Measurements from ENCODE around the gene PSME2. TPM values are rescaled to one million over a fixed set of nuclear protein-coding genes. Genes with fewer than 3 reads are reported as not detected.
A peak's percentile ranks its signal among the peaks of the same experiment; 100 is the strongest.

Gene PSME2
- total and polyA plus RNA-seq, 10 of the 15 experiments (the other 5 are each of a cell fraction or from before 2014, with no cell fraction given) = 510 to 3,542 (median 913) TPM

DNA sequence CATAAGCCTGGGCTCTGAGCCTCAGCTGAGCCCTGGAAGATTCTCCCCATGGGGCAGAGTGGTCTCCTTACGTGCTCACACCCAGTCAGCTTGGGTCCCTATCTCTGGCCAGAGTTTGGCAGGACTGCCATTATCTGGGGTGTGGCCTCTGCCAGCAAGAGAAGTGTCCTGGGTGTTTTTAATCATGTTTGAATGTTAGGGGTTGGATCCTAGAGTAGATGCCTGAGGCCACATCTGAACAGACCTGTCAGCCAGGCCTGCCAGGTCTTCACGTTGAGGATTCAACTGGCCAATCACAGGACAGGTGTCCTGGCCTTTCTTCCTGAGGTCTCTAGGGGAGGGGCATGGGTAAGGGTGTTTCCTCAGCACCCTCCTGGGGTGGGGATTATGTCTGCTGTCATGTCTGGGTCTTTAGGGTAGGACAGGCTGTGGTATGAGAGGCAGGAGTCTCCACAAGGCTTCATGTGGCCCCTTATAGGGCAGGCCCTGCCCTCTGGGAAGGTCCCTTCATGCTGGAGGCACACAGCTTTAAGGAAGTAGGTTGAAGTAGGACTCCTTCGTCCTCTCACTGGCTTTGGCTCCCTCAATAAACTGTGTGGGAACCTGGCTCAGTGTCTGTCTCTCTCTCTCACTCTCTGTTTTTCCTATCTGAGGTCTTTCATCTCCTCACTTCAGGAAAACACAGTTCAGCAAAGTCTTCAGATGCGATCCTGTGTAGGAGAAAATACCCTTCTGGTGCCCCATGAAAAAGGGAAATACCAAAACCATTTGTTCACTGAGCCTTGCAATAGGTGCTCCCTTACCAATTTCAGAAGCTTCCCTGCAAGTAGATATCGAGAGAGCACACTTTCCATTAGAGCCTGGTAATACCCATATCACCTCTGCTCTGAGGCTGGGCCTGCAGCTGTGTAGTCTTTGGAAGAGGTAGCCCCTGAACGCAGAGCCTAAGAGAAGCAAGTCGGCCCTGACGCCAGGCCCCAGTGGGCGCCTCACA, 22.7 kb downstream of the PSME2 start:
- no TSS peak for BruUV-seq (replicated peaks)
- TF ChIP-seq ZNF217 (IDR thresholded peaks at IDR 0.05) (no peak), POLR2AphosphoS2 (IDR thresholded peaks at IDR 0.05; ENCODE audit: low read depth, low read length) (no peak), SRF (IDR thresholded peaks at IDR 0.05; ENCODE audit: low read depth in 2 of 2, low read length in 2 of 2) (no peak), IKZF2 (IDR thresholded peaks at IDR 0.05) (peak; percentile 56 to 64; a peak in 3 of 4 replicates), CHD4 (IDR thresholded peaks at IDR 0.05) (no peak)
- TF ChIP-seq, protein P1, sequence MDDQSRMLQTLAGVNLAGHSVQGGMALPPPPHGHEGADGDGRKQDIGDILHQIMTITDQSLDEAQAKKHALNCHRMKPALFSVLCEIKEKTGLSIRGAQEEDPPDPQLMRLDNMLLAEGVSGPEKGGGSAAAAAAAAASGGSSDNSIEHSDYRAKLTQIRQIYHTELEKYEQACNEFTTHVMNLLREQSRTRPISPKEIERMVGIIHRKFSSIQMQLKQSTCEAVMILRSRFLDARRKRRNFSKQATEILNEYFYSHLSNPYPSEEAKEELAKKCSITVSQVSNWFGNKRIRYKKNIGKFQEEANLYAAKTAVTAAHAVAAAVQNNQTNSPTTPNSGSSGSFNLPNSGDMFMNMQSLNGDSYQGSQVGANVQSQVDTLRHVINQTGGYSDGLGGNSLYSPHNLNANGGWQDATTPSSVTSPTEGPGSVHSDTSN (IDR thresholded peaks at IDR 0.05; ENCODE audit: insufficient replicate concordance, low read depth, low read length) = no peak
- TF ChIP-seq, protein P2, sequence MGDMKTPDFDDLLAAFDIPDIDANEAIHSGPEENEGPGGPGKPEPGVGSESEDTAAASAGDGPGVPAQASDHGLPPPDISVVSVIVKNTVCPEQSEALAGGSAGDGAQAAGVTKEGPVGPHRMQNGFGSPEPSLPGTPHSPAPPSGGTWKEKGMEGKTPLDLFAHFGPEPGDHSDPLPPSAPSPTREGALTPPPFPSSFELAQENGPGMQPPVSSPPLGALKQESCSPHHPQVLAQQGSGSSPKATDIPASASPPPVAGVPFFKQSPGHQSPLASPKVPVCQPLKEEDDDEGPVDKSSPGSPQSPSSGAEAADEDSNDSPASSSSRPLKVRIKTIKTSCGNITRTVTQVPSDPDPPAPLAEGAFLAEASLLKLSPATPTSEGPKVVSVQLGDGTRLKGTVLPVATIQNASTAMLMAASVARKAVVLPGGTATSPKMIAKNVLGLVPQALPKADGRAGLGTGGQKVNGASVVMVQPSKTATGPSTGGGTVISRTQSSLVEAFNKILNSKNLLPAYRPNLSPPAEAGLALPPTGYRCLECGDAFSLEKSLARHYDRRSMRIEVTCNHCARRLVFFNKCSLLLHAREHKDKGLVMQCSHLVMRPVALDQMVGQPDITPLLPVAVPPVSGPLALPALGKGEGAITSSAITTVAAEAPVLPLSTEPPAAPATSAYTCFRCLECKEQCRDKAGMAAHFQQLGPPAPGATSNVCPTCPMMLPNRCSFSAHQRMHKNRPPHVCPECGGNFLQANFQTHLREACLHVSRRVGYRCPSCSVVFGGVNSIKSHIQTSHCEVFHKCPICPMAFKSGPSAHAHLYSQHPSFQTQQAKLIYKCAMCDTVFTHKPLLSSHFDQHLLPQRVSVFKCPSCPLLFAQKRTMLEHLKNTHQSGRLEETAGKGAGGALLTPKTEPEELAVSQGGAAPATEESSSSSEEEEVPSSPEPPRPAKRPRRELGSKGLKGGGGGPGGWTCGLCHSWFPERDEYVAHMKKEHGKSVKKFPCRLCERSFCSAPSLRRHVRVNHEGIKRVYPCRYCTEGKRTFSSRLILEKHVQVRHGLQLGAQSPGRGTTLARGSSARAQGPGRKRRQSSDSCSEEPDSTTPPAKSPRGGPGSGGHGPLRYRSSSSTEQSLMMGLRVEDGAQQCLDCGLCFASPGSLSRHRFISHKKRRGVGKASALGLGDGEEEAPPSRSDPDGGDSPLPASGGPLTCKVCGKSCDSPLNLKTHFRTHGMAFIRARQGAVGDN (IDR thresholded peaks at IDR 0.05) = peak; percentile 45
- TF ChIP-seq, protein P3, sequence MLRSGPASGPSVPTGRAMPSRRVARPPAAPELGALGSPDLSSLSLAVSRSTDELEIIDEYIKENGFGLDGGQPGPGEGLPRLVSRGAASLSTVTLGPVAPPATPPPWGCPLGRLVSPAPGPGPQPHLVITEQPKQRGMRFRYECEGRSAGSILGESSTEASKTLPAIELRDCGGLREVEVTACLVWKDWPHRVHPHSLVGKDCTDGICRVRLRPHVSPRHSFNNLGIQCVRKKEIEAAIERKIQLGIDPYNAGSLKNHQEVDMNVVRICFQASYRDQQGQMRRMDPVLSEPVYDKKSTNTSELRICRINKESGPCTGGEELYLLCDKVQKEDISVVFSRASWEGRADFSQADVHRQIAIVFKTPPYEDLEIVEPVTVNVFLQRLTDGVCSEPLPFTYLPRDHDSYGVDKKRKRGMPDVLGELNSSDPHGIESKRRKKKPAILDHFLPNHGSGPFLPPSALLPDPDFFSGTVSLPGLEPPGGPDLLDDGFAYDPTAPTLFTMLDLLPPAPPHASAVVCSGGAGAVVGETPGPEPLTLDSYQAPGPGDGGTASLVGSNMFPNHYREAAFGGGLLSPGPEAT (IDR thresholded peaks at IDR 0.05; ENCODE audit: low read depth) = peak; percentile 58; the same call in 1 of the 2 replicates
- TF ChIP-seq, protein P4, sequence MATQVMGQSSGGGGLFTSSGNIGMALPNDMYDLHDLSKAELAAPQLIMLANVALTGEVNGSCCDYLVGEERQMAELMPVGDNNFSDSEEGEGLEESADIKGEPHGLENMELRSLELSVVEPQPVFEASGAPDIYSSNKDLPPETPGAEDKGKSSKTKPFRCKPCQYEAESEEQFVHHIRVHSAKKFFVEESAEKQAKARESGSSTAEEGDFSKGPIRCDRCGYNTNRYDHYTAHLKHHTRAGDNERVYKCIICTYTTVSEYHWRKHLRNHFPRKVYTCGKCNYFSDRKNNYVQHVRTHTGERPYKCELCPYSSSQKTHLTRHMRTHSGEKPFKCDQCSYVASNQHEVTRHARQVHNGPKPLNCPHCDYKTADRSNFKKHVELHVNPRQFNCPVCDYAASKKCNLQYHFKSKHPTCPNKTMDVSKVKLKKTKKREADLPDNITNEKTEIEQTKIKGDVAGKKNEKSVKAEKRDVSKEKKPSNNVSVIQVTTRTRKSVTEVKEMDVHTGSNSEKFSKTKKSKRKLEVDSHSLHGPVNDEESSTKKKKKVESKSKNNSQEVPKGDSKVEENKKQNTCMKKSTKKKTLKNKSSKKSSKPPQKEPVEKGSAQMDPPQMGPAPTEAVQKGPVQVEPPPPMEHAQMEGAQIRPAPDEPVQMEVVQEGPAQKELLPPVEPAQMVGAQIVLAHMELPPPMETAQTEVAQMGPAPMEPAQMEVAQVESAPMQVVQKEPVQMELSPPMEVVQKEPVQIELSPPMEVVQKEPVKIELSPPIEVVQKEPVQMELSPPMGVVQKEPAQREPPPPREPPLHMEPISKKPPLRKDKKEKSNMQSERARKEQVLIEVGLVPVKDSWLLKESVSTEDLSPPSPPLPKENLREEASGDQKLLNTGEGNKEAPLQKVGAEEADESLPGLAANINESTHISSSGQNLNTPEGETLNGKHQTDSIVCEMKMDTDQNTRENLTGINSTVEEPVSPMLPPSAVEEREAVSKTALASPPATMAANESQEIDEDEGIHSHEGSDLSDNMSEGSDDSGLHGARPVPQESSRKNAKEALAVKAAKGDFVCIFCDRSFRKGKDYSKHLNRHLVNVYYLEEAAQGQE (IDR thresholded peaks at IDR 0.05; ENCODE audit: low read depth, low read length) = no peak

More for the DNA sequence above, 22.7 kb downstream of the PSME2 start:
- WGBS (ENCODE audit: insufficient coverage, insufficient replicate concordance, low lambda C conversion rate, missing lambda C conversion rate) = 26% methylated on average over 9 of the region's 9 CpGs
- intact Hi-C loops (cut with micrococcal nuclease; ENCODE audit: unreplicated experiment) = no loop called here
- Histone ChIP-seq H4K20me1 (ENCODE audit: control insufficient read depth, insufficient read depth) (no peaks in the 10 kb centered on the region), H3K27ac (ENCODE audit: control insufficient read depth, insufficient read depth) (peak overlapping the region; percentile 78), H3K4me1 (ENCODE audit: control insufficient read depth, insufficient read depth, low read length) (peaks cover 25% of the 10 kb centered on the region), H2AFZ (ENCODE audit: control insufficient read depth, low read depth, low read length) (peak overlapping the region; percentile 59), H3K9ac (ENCODE audit: control insufficient read depth, insufficient read depth, low read length) (peak overlapping the region; percentile 46; the same call in 1 of the 2 replicates), H3K36me3 (ENCODE audit: control insufficient read depth in 2 of 2, insufficient read depth in 2 of 2, low read length in 1 of 2) (peaks cover 10 to 13% of the 10 kb centered on the region in 2 experiments), H3K4me2 (ENCODE audit: control insufficient read depth, insufficient read depth) (peak overlapping the region; percentile 46), H3K79me2 (ENCODE audit: control insufficient read depth, insufficient read depth, low read length) (no peaks in the 10 kb centered on the region), H3K9me3 (replicated peaks; ENCODE audit: control insufficient read depth, insufficient read depth, low read length) (no peaks in the 10 kb centered on the region), H3K4me3 (no peak overlapping the region), H3K27me3 (replicated peaks in 1 of 2; ENCODE audit: control insufficient read depth in 2 of 2, insufficient read depth in 2 of 2, low read length in 1 of 2) (no peaks in the 10 kb centered on the region)
- SMC1A ChIA-PET (ENCODE audit: uncharacterized antibody, unreplicated experiment) = interaction anchor here (0.8 to 6.1 kb wide), 8 partner anchors 8 to 38 kb away, joined by 3 to 47 read pairs (median 6); partner anchors contain the start of genes DCAF11, IRF9, NRL and PSME1
- FAIRE-seq (peak; percentile 65), ATAC-seq (peak; percentile 92), DNase-seq (ENCODE audit: low read depth, low spot score) (no peak)
- in situ Hi-C loops (cut with MboI) = loop anchor here (25.0 kb wide), 1 partner anchor 811 kb away; the partner anchor contains the start of genes BCL2L2, PABPN1 and PPP1R3E
- POLR2A ChIA-PET = interaction anchor here (1.0 to 17.1 kb wide), 6 partner anchors 8 to 123 kb away, joined by 3 to 276 read pairs (median 8); partner anchors contain the start of genes DCAF11, EMC9, FITM1 and NRL
- RAD21 ChIA-PET (ENCODE audit: unreplicated experiment) = interaction anchor here (0.9 to 2.1 kb wide), 8 partner anchors 9 to 119 kb away, joined by 3 to 14 read pairs (median 3); partner anchors contain the start of genes DCAF11, IRF9, NRL and PSME1
- CTCF ChIA-PET = interaction anchor here (0.7 to 2.0 kb wide), 6 partner anchors 9 to 186 kb away, joined by 3 to 9 read pairs (median 4); partner anchors contain the start of genes DCAF11, IRF9 and NRL
